HCT116 (cell line): ENCODE data around the gene IFNA2. TPM values are rescaled to one million over a fixed set of nuclear protein-coding genes. Genes with fewer than 3 reads are reported as not detected.

Source experiments
- ATAC-seq: fragments of 200-7000 bp; cut with Tn5 transposase; 2 replicates; pipeline ENCODE4 v1.9.1; 2020; ENCODE audit warnings: mild to moderate bottlenecking, moderate library complexity
- BruUV-seq: library from RNA; stranded (reverse); fragments of 400-500 nt; replicated peaks from 2 replicates; lab custom pipeline; 2021; lab: Mats Ljungman, UMichigan
- CTCF ChIA-PET: fragments of 300-600 bp; sonication (Branson Sonifier 250); formaldehyde crosslinking; loops from one replicate; lab custom pipeline; 2021; ENCODE audit warnings: antibody characterized with exemption; lab: Charles Lee
- POLR2A ChIA-PET: fragments of 300-600, 350-600 bp; sonication (Branson Sonifier 250); formaldehyde crosslinking; loops from one replicate; lab custom pipeline; 2021; ENCODE audit warnings: antibody characterized with exemption; lab: Charles Lee
- RAD21 ChIA-PET, 2 experiments: fragments of 300-600 bp; sonication (Branson Sonifier 250); formaldehyde crosslinking; loops; one replicate each; lab custom pipeline; 2023; ENCODE audit warnings: low total read pairs in 2 of 2; ENCODE audit not compliant: uncharacterized antibody in 2 of 2, unreplicated experiment in 2 of 2, low non-redundant PET in 1 of 2; lab: Charles Lee
- DNase-seq: peaks from one replicate; pipeline ENCODE4 v3.0.0-alpha.2; 2010; ENCODE audit warnings: low read depth, low spot score
- H2AFZ ChIP-seq: fragments of 200-600 bp; shearing (Covaris generic), sonication (generic); 2 replicates; pipeline ENCODE4 v1.6.1; 2017; ENCODE audit warnings: low read depth, mixed run types, mixed read lengths, antibody characterized with exemption, low read length; ENCODE audit not compliant: poor library complexity, severe bottlenecking
- H3K27ac ChIP-seq: 2 replicates; pipeline ENCODE4 v1.5.1; 2012; ENCODE audit warnings: low read depth, low read length
- H3K27me3 ChIP-seq: fragments of 200-600 bp; sonication (generic); 2 replicates; pipeline ENCODE4 v1.6.1; 2016; ENCODE audit warnings: mixed run types, low read length, mixed read lengths; ENCODE audit not compliant: insufficient read depth
- H3K36me3 ChIP-seq, 2 experiments: fragments of 200-500 bp in 1 of 2; fragments of 200-600 bp in 1 of 2; sonication (Bioruptor generic) in 1 of 2; sonication (generic) in 1 of 2; 2 replicates each; pipeline versions ENCODE4 v1.5.1 to v1.6.1; 2014 to 2016; ENCODE audit warnings: low read length in 2 of 2, inconsistent platforms in 1 of 2, mixed read lengths in 1 of 2, mixed run types in 1 of 2; ENCODE audit not compliant: insufficient read depth in 2 of 2, control insufficient read depth in 1 of 2
- H3K4me1 ChIP-seq, 2 experiments: fragments of 200-600 bp in 1 of 2; sonication (generic) in 1 of 2; 2 replicates each; pipeline versions ENCODE4 v1.5.1 to v1.6.1; 2012 to 2017; ENCODE audit warnings: low read length in 2 of 2, inconsistent platforms in 1 of 2, mild to moderate bottlenecking in 1 of 2, mixed read lengths in 1 of 2, mixed run types in 1 of 2, moderate library complexity in 1 of 2; ENCODE audit not compliant: insufficient read depth in 2 of 2, control insufficient read depth in 1 of 2
- H3K4me2 ChIP-seq: fragments of 200-600 bp; sonication (generic); 2 replicates; pipeline ENCODE4 v1.6.1; 2017; ENCODE audit warnings: mixed run types, low read length, mixed read lengths
- H3K4me3 ChIP-seq, 2 experiments: fragments of 200-600 bp in 1 of 2; sonication (generic) in 1 of 2; replicated peaks in 1 of 2; 2 replicates each; pipeline ENCODE4 v1.5.1; 2011 to 2016; ENCODE audit warnings: low read length in 2 of 2, control low read depth in 1 of 2, low read depth in 1 of 2, mild to moderate bottlenecking in 1 of 2, mixed read lengths in 1 of 2, mixed run types in 1 of 2
- H3K79me2 ChIP-seq: fragments of 200-600 bp; sonication (generic); 2 replicates; pipeline ENCODE4 v1.6.1; 2017; ENCODE audit warnings: mild to moderate bottlenecking, mixed run types, low read length, moderate library complexity, mixed read lengths; ENCODE audit not compliant: insufficient read depth
- H3K9ac ChIP-seq: fragments of 200-600 bp; sonication (generic); 2 replicates; pipeline ENCODE4 v1.6.1; 2016; ENCODE audit warnings: low read length, mixed read lengths
- H3K9me2 ChIP-seq: fragments of 200-600 bp; sonication (generic), shearing (Covaris generic); 2 replicates; pipeline ENCODE4 v1.6.1; 2017; ENCODE audit warnings: mixed run types, mild to moderate bottlenecking, moderate library complexity; ENCODE audit not compliant: insufficient read depth
- H3K9me3 ChIP-seq, 2 experiments: fragments of 200-500 bp in 1 of 2; fragments of 200-600 bp in 1 of 2; sonication (Bioruptor generic) in 1 of 2; sonication (generic) in 1 of 2; 2 replicates each; pipeline ENCODE4 v1.6.1; 2014 to 2017; ENCODE audit warnings: low read length in 2 of 2, mixed read lengths in 2 of 2, inconsistent platforms in 1 of 2, low read depth in 1 of 2, mild to moderate bottlenecking in 1 of 2, mixed run types in 1 of 2, moderate library complexity in 1 of 2; ENCODE audit not compliant: control insufficient read depth in 1 of 2, insufficient read depth in 1 of 2
- H4K20me1 ChIP-seq: fragments of 200-600 bp; sonication (generic), shearing (Covaris generic); 2 replicates; pipeline ENCODE4 v1.6.1; 2017; ENCODE audit warnings: mixed run types, mild to moderate bottlenecking, moderate library complexity; ENCODE audit not compliant: insufficient read depth
- CTCF ChIP-seq, 3 experiments: fragments of 200-600 bp in 1 of 3; sonication (generic) in 1 of 3; IDR thresholded peaks in 2 of 3; conservative IDR thresholded peaks in 1 of 3; 2 replicates each; pipeline ENCODE4 v1.5.1; 2012 to 2017; ENCODE audit warnings: low read depth in 2 of 3, low read length in 2 of 3, antibody characterized with exemption in 1 of 3, borderline replicate concordance in 1 of 3, control low read depth in 1 of 3, mild to moderate bottlenecking in 1 of 3, mixed read lengths in 1 of 3, mixed run types in 1 of 3, moderate library complexity in 1 of 3; ENCODE audit not compliant: insufficient read depth in 1 of 3
- ZBTB33 ChIP-seq: IDR thresholded peaks from 2 replicates; pipeline ENCODE4 v1.6.1; 2011; ENCODE audit warnings: mild to moderate bottlenecking, low read length, moderate library complexity; ENCODE audit not compliant: insufficient replicate concordance; ENCODE audit errors: extremely low read depth
- intact Hi-C: fragments of 100-400 bp; cut with micrococcal nuclease; formaldehyde crosslinking; loops from 2 replicates; pipeline ENCODE4 v1.10.0; 2022
- total RNA-seq: library from RNA; stranded (reverse); gene quantifications from one replicate; pipeline ENCODE4 v1.2.1, GENCODE V29; 2021; ENCODE audit not compliant: unreplicated experiment

The IFNA2 gene
- total RNA-seq, 1 experiment from 2014 or later, result not detected

GRCh38 chr9:21392270-21392669, 7.1 kb upstream of the IFNA2 start:
- DNase-seq, result peak; percentile 80
- POLR2A ChIA-PET, result interaction anchor here (0.7 kb wide), 1 partner anchor 124 kb away, joined by 3 read pairs; no protein-coding TSS in a partner anchor
- H3K27me3 ChIP-seq, result no peaks in the 10 kb centered on the region

More at GRCh38 chr9:21392270-21392669, 7.1 kb upstream of the IFNA2 start:
- CTCF ChIA-PET, result interaction anchor here (1.0 to 1.6 kb wide), 10 partner anchors 12 to 209 kb away, joined by 3 to 9 read pairs (median 6); partner anchors contain the start of gene KLHL9
- Histone ChIP-seq H3K27ac (no peak overlapping the region), H3K4me3 (no peak overlapping the region), H3K36me3 (no peaks in the 10 kb centered on the region), H3K9me3 (no peaks in the 10 kb centered on the region), H4K20me1 (no peaks in the 10 kb centered on the region), H3K4me1 (peaks cover 0 to 7% of the 10 kb centered on the region in 2 experiments; a peak in 1 of 4 replicates), H3K79me2 (no peaks in the 10 kb centered on the region), H3K4me2 (no peak overlapping the region), H3K9me2 (no peaks in the 10 kb centered on the region), H2AFZ (peak overlapping the region; percentile 6), H3K9ac (no peak overlapping the region)
- RAD21 ChIA-PET, result interaction anchor here in 1 of 2 experiments (1.3 kb wide), 1 partner anchor 66 kb away, joined by 3 read pairs; no protein-coding TSS in a partner anchor
- BruUV-seq, result no TSS peak
- no peak for TF ChIP-seq ZBTB33
- peak; percentile 35 to 71 (median 70); a peak in 5 of 6 replicates for TF ChIP-seq CTCF (IDR thresholded peaks at IDR 0.05 in 2 of 3, conservative IDR thresholded peaks at IDR 0.05 in 1 of 3; ENCODE audit: borderline replicate concordance in 1 of 3, insufficient read depth in 1 of 3, low read depth in 2 of 3, low read length in 2 of 3)
- ATAC-seq, result peak; percentile 93
- intact Hi-C loops, result no loop called here
